MCF 10A (cell line): ENCODE measurements around the gene LRPAP1. TPM values are rescaled to one million over a fixed set of nuclear protein-coding genes. Genes with fewer than 3 reads are reported as not detected.
"Not testable (repeated sequence)": the region's sequence is repeated elsewhere in the genome, so short reads cannot be mapped to it uniquely, and the experiment has no call there.

Experiments used
- BruUV-seq: library from RNA; stranded (reverse); fragments of 400-500 nt; replicated peaks from 2 replicates; lab custom pipeline; 2021; lab: Mats Ljungman, UMichigan
- CTCF ChIA-PET: fragments of 300-600 bp; sonication (Branson Sonifier 250); formaldehyde crosslinking; extraction: SDS; loops from one replicate; lab custom pipeline; 2021; ENCODE audit warnings: antibody characterized with exemption, inconsistent platforms; lab: Yijun Ruan, JAX
- POLR2A ChIA-PET: fragments of 300-600, 350-650 bp; sonication (Branson Sonifier 250); formaldehyde crosslinking; extraction: SDS; loops from one replicate; lab custom pipeline; 2020; ENCODE audit warnings: antibody characterized with exemption, inconsistent platforms; lab: Yijun Ruan, JAX
- DNase-seq: peaks from one replicate; pipeline ENCODE4 v3.0.0-alpha.2; 2018; ENCODE audit not compliant: unreplicated experiment
- H3K27ac Mint-ChIP-seq: one replicate; pipeline ENCODE4 v1.8.0; 2022; ENCODE audit warnings: mild to moderate bottlenecking, low read depth, mixed read lengths; ENCODE audit not compliant: unreplicated experiment
- H3K27me3 Mint-ChIP-seq: one replicate; pipeline ENCODE4 v1.8.0; 2022; ENCODE audit warnings: mixed read lengths; ENCODE audit not compliant: insufficient read depth, unreplicated experiment
- H3K36me3 Mint-ChIP-seq: one replicate; pipeline ENCODE4 v1.8.0; 2022; ENCODE audit warnings: mild to moderate bottlenecking, moderate library complexity, mixed read lengths; ENCODE audit not compliant: insufficient read depth, unreplicated experiment
- H3K4me1 Mint-ChIP-seq: one replicate; pipeline ENCODE4 v1.8.0; 2022; ENCODE audit warnings: mixed read lengths; ENCODE audit not compliant: insufficient read depth, unreplicated experiment
- H3K4me3 Mint-ChIP-seq: one replicate; pipeline ENCODE4 v1.8.0; 2022; ENCODE audit warnings: mild to moderate bottlenecking, moderate library complexity, mixed read lengths; ENCODE audit not compliant: unreplicated experiment
- H3K9me3 Mint-ChIP-seq: one replicate; pipeline ENCODE4 v1.8.0; 2022; ENCODE audit warnings: mixed read lengths; ENCODE audit not compliant: unreplicated experiment
- intact Hi-C: fragments of 100-400 bp; cut with micrococcal nuclease; formaldehyde crosslinking; loops from 2 replicates; pipeline ENCODE4 v1.14.1; 2022
- total RNA-seq: library from RNA; stranded (reverse); gene quantifications from 2 replicates; pipeline ENCODE4 v1.2.3, GENCODE V29; 2022
- TF ChIP-seq, protein P1 (sequence below): fragments of 200-600 bp; IDR thresholded peaks from one replicate; pipeline ENCODE4 v1.8.0; 2022; ENCODE audit warnings: antibody characterized with exemption, mild to moderate bottlenecking; ENCODE audit not compliant: unreplicated experiment

Gene LRPAP1
- total RNA-seq, 1 experiment from 2014 or later = 93.6 TPM

DNA sequence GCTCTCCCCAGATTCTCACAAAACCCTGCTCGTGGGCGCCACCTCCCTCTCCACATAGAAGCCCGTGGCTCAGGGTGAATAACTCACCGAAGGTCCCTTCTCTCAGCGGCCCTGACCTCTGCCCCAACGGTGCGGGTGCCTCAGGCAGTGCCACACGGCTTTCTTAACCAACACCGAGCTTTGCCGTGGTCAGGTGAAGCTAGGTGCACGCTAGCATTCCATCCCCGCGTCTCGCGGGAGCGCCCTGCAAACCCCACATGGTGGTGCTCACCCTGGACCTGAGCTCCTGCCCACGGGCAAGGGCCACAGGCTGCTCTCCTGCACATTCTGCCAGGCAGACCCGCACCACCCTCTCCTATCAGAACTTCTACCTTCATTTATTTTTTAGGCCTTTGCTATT is 18.4 kb downstream of the LRPAP1 start:
- Mint-ChIP-seq H3K27ac (no peak overlapping the region), H3K9me3 (no peaks in the 10 kb centered on the region), H3K4me3 (no peak overlapping the region), H3K27me3 (no peaks in the 10 kb centered on the region), H3K4me1 (no peaks in the 10 kb centered on the region), H3K36me3 (peaks cover 69% of the 10 kb centered on the region)
- DNase-seq = no peak
- no TSS peak for BruUV-seq
- intact Hi-C loops = no loop called here
- ChIA-PET POLR2A (interaction anchor here (0.6 kb wide), 1 partner anchor 256 kb away, joined by 4 read pairs; no protein-coding TSS in a partner anchor), CTCF (interaction anchor here (0.6 to 1.5 kb wide), 4 partner anchors 10 to 284 kb away, joined by 3 to 9 read pairs (median 4); no protein-coding TSS in a partner anchor)
- TF ChIP-seq, protein P1, sequence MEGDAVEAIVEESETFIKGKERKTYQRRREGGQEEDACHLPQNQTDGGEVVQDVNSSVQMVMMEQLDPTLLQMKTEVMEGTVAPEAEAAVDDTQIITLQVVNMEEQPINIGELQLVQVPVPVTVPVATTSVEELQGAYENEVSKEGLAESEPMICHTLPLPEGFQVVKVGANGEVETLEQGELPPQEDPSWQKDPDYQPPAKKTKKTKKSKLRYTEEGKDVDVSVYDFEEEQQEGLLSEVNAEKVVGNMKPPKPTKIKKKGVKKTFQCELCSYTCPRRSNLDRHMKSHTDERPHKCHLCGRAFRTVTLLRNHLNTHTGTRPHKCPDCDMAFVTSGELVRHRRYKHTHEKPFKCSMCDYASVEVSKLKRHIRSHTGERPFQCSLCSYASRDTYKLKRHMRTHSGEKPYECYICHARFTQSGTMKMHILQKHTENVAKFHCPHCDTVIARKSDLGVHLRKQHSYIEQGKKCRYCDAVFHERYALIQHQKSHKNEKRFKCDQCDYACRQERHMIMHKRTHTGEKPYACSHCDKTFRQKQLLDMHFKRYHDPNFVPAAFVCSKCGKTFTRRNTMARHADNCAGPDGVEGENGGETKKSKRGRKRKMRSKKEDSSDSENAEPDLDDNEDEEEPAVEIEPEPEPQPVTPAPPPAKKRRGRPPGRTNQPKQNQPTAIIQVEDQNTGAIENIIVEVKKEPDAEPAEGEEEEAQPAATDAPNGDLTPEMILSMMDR = no peak

DNA sequence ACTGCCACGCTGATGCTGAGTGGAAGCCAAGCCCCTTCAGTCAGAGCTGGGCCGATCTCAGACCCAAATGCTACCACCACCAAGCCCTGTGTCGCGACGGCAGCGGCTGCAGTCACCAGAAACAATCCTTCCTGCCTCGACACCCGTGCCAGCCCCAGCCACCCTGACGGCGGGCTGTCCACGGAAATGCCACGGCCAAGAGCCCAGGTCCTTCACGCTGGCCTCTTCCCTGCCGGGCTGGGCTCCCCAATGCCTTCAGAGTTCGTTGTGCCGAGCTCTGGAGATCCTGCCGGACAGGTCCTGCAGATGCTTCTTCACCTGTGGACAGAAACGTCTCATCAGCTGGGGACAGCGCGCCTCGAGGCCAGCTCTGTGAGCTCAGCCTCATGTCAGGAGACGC is 19.5 kb downstream of the LRPAP1 start:
- no peaks in the 10 kb centered on the region for H3K4me1 Mint-ChIP-seq
- no TSS peak for BruUV-seq
- H3K27me3 Mint-ChIP-seq = no peaks in the 10 kb centered on the region
- no peaks in the 10 kb centered on the region for H3K9me3 Mint-ChIP-seq
- TF ChIP-seq, protein P1 = no peak
- intact Hi-C loops = no loop called here
- no peak for DNase-seq
- CTCF ChIA-PET = interaction anchor here (0.7 kb wide), 1 partner anchor 60 kb away, joined by 3 read pairs; no protein-coding TSS in a partner anchor
- POLR2A ChIA-PET = no interaction called here
- H3K36me3 Mint-ChIP-seq = peaks cover 77% of the 10 kb centered on the region
- no peak overlapping the region for H3K4me3 Mint-ChIP-seq
- H3K27ac Mint-ChIP-seq = no peak overlapping the region

DNA sequence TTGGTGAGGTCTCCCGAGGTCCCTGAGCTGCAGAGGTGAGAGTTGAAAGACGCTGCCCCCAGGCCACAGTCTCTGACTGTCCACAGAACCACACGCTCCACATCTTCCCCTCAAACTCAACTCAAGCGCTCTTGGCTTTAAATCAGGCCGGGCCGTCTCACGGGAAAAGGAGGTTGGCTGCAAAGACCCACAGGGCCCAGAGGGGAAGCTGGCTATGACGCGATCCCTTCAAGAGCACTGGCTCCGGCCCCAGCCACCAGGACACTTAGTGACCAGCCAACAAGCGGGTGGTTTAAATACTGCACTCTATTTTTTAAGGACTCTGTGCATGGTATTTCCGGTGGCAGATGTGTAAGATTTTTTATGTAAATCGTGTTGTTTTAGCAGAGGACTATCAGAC is 19.9 kb downstream of the LRPAP1 start:
- POLR2A ChIA-PET = no interaction called here
- CTCF ChIA-PET = no interaction called here
- no TSS peak for BruUV-seq
- Mint-ChIP-seq H3K27ac (no peak overlapping the region), H3K9me3 (no peaks in the 10 kb centered on the region), H3K27me3 (no peaks in the 10 kb centered on the region), H3K4me1 (no peaks in the 10 kb centered on the region), H3K4me3 (no peak overlapping the region), H3K36me3 (peaks cover 78% of the 10 kb centered on the region)
- no peak for DNase-seq
- TF ChIP-seq, protein P1 = no peak
- intact Hi-C loops = no loop called here

DNA sequence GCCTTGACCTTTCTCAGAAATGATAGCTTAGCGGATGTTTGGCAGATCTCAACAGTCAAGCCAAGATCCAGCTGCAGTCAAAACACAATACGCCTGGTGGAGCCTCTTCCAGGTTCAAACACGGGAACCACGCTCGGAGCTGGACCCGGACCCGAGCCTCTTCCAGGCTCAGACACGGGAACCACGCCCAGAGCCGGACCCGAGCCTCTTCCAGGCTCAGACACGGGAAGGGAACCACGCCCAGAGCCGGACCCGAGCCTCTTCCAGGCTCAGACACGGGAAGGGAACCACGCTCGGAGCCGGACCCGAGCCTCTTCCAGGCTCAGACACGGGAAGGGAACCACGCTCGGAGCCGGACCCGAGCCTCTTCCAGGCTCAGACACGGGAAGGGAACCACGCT is 20.6 kb downstream of the LRPAP1 start:
- peaks cover 80% of the 10 kb centered on the region for H3K36me3 Mint-ChIP-seq
- H3K4me3 Mint-ChIP-seq, H3K9me3 Mint-ChIP-seq, intact Hi-C loops, CTCF ChIA-PET, H3K27ac Mint-ChIP-seq, POLR2A ChIA-PET, H3K4me1 Mint-ChIP-seq, BruUV-seq, DNase-seq, H3K27me3 Mint-ChIP-seq: not testable (repeated sequence)

DNA sequence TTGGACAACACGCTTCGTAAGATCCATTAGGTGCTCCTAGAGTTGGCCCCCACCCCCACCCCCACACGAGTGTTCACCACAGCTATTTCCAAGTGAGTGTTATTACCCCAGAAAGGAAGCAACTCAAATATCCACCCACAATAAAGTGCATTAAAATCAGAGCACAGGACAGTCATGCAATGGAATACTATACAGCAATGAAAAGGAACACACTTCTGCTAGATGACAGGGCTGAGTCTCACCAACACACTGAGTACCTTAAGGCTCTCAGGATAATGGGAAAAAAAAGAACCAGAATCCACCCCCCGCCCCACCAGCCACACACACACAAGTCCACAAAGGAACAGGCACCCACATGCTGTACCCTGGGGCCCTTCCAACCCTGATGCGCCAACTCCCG is 21.0 kb downstream of the LRPAP1 start:
- H3K27ac Mint-ChIP-seq = no peak overlapping the region
- ChIA-PET CTCF (no interaction called here), POLR2A (no interaction called here)
- BruUV-seq = no TSS peak
- no peak for DNase-seq
- no peaks in the 10 kb centered on the region for H3K4me1 Mint-ChIP-seq
- intact Hi-C loops = no loop called here
- TF ChIP-seq, protein P1 = no peak
- H3K36me3 Mint-ChIP-seq = peaks cover 80% of the 10 kb centered on the region
- no peak overlapping the region for H3K4me3 Mint-ChIP-seq
- H3K9me3 Mint-ChIP-seq = no peaks in the 10 kb centered on the region
- H3K27me3 Mint-ChIP-seq = no peaks in the 10 kb centered on the region
